HL-60 (cell line): Measurements from ENCODE around the gene FBXO45.
"Not testable (repeated sequence)": the region's sequence is repeated elsewhere in the genome, so short reads cannot be mapped to it uniquely, and the experiment has no call there.

ENCODE experiments used
- DNase-seq, 2 experiments: peaks; one replicate each; pipeline ENCODE4 v3.0.0-alpha.2; 2010 to 2020; ENCODE audit warnings: low read depth in 1 of 2, low spot score in 1 of 2
- H3K27ac ChIP-seq: fragments of 250-450 bp; sonication (Bioruptor Pico); replicated peaks from 2 replicates; pipeline ENCODE4 v1.5.1; 2020; ENCODE audit warnings: mild to moderate bottlenecking, moderate library complexity
- H3K27me3 ChIP-seq: fragments of 250-450 bp; sonication (Bioruptor Pico); 2 replicates; pipeline ENCODE4 v1.5.1; 2021; ENCODE audit warnings: mild to moderate bottlenecking, moderate library complexity; ENCODE audit not compliant: insufficient read depth, poor library complexity, severe bottlenecking
- H3K4me3 ChIP-seq: replicated peaks from 2 replicates; pipeline ENCODE4 v1.5.1; 2011; ENCODE audit warnings: mild to moderate bottlenecking, control low read depth, low read length; ENCODE audit not compliant: insufficient read depth
- CTCF ChIP-seq: IDR thresholded peaks from one replicate; pipeline ENCODE4 v1.5.1; 2011; ENCODE audit warnings: low read length, control low read depth, inconsistent platforms; ENCODE audit not compliant: insufficient read depth
- GABPA ChIP-seq: IDR thresholded peaks from 2 replicates; pipeline ENCODE4 v1.6.1; 2012; ENCODE audit warnings: low read depth
- POLR2AphosphoS5 ChIP-seq: IDR thresholded peaks from 2 replicates; pipeline ENCODE4 v1.6.1; 2012; ENCODE audit warnings: low read depth
- REST ChIP-seq: IDR thresholded peaks from 2 replicates; pipeline ENCODE4 v1.6.1; 2012; ENCODE audit warnings: low read depth; ENCODE audit not compliant: insufficient replicate concordance
- SPI1 ChIP-seq: IDR thresholded peaks from 2 replicates; pipeline ENCODE4 v1.6.1; 2012; ENCODE audit warnings: low read depth, mild to moderate bottlenecking, borderline replicate concordance

The FBXO45 gene

GRCh38 chr3:196572389-196572788, 3.9 kb downstream of the FBXO45 start:
- no peak for DNase-seq
- H3K27me3 ChIP-seq, result no peaks in the 10 kb centered on the region
- H3K4me3 ChIP-seq, result no peak overlapping the region
- H3K27ac ChIP-seq, result peak overlapping the region; percentile 23; the same call in 1 of the 2 replicates
- TF ChIP-seq SPI1 (no peak), GABPA (no peak), REST (no peak), CTCF (no peak), POLR2AphosphoS5 (no peak)

- H3K4me3 ChIP-seq, result no peak overlapping the region
- H3K27ac ChIP-seq, result no peak overlapping the region
Observed at GRCh38 chr3:196585044-196585757, 16.7 kb downstream of the FBXO45 start.

GRCh38 chr3:196590279-196590678, 21.8 kb downstream of the FBXO45 start:
- Histone ChIP-seq H3K4me3 (no peak overlapping the region), H3K27me3 (no peaks in the 10 kb centered on the region), H3K27ac (no peak overlapping the region)
- no peak for DNase-seq
- TF ChIP-seq REST, result no peak

More at GRCh38 chr3:196585044-196585757, 16.7 kb downstream of the FBXO45 start:
- no peak for DNase-seq
- TF ChIP-seq POLR2AphosphoS5, result no peak
- H3K27me3 ChIP-seq, result no peaks in the 10 kb centered on the region

- Histone ChIP-seq H3K27ac (no peak overlapping the region), H3K27me3 (no peaks in the 10 kb centered on the region), H3K4me3 (no peak overlapping the region)
- DNase-seq, result no peak
- TF ChIP-seq POLR2AphosphoS5, result no peak
- no peak for TF ChIP-seq GABPA
- TF ChIP-seq SPI1, result no peak
- no peak for TF ChIP-seq REST
- no peak for TF ChIP-seq CTCF
Observed at GRCh38 chr3:196596355-196596754, 27.9 kb downstream of the FBXO45 start.

GRCh38 chr3:196597971-196598733, 29.7 kb downstream of the FBXO45 start:
- H3K27me3 ChIP-seq, DNase-seq, H3K4me3 ChIP-seq, H3K27ac ChIP-seq: not testable (repeated sequence)
